Activated T-cell treated with anti-CD3 and anti-CD28 coated beads for 24 hours (primary cell): ENCODE results near the gene PCDHGC5.

Experiments used
- DNase-seq: peaks from one replicate; pipeline ENCODE4 v3.0.0-alpha.2; 2020; ENCODE audit warnings: low read depth

PCDHGC5 gene

DNA sequence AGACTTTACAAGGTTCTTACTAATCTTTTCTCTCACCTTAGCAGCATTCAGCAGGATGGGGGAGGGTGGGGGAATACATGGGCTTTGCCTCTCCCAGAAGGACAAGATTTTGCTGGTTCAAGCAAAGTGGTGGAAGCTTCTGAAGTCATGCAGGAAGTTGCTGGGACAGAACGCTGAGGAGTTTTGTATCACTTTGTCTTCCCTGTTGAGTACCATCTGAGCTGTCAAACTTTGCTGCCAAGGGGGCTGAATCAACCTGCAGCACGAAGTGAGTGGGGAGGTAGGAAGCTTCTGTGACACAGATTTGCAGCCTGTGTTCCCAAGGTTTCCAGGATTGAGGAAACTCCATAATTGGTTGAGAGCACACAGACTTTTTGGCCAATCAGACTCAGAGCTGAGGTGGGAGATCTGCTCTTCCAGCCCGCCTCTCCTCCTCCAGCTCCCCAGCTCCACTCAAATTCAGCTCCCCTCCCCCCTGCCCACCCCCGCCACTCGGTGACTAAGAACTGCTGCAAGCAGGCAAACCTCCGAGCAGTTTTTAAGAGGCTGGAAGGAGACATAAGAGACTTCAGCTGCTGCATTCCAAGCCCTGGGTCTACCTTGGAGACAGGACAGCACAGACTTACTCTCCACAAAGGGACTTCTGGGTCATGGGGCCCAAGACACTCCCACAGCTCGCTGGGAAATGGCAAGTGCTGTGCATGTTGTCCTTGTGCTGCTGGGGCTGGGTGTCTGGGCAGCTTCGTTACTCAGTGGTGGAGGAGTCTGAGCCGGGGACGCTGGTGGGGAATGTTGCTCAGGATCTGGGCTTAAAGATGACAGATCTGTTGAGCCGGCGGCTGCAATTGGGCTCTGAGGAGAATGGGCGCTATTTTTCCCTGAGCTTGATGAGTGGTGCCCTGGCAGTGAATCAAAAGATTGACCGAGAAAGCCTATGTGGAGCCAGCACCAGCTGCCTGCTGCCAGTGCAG, at the start of gene PCDHGC5:
PCDHGC5 (plus strand) TSS at position 491 of the 971 bp plus-strand sequence; CDS start at position 651, 160 bp downstream.
- DNase-seq = no peak

- no peak for DNase-seq
Measured at GRCh38 chr5:141439411-141440141, 49.3 kb upstream of the PCDHGC5 start.

DNA sequence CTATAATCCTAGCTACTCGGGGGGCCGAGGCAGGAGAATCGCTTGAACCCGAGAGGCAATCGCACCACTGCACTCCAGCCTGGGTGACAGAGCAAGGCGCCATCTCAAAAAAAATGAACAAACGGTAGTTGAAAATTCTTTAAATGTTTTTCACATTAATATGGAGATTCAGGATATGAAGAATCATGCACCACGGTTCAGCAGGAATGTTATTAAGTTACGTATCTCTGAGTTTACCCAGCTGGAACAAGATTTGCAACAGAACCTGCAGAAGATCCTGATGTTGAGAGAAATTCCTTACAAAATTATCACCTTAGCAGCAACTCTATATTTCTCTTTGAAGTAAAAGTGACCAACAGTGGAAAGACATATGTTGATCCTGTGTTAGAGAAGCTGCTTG, 48.5 kb upstream of the PCDHGC5 start:
- DNase-seq = no peak

- no peak for DNase-seq
Measured at GRCh38 chr5:141441571-141442170, 47.2 kb upstream of the PCDHGC5 start.

GRCh38 chr5:141465351-141465750, 23.5 kb upstream of the PCDHGC5 start:
- DNase-seq = no peak

DNA sequence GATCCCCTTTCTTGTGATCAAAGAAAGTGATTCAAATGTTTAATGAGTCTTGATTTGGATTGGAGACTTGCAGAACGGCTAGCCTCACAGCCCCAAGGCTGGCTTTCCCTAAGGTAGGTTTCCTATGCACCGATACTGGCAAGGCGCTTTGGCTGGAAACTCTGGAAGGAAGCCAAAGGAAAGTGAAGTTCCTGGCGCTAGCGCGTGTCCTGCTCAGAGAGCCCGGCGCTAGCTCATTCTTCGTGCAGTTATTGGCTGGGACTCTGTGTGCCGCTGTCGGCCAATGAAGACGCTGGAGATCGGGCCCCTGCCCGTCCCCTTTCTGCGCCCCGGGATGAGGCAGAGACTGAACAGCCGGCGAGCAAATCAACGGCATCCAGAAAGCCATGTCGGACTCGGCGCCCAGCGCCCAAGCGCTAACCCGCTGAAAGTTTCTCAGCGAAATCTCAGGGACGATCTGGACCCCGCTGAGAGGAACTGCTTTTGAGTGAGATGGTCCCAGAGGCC, 13.2 kb upstream of the PCDHGC5 start, which contains the start of gene PCDHGC3:
PCDHGC3 (plus strand) TSS at position 342 of the 507 bp plus-strand sequence; CDS start at position 493, 151 bp downstream.
- peak; percentile 51 for DNase-seq

DNA sequence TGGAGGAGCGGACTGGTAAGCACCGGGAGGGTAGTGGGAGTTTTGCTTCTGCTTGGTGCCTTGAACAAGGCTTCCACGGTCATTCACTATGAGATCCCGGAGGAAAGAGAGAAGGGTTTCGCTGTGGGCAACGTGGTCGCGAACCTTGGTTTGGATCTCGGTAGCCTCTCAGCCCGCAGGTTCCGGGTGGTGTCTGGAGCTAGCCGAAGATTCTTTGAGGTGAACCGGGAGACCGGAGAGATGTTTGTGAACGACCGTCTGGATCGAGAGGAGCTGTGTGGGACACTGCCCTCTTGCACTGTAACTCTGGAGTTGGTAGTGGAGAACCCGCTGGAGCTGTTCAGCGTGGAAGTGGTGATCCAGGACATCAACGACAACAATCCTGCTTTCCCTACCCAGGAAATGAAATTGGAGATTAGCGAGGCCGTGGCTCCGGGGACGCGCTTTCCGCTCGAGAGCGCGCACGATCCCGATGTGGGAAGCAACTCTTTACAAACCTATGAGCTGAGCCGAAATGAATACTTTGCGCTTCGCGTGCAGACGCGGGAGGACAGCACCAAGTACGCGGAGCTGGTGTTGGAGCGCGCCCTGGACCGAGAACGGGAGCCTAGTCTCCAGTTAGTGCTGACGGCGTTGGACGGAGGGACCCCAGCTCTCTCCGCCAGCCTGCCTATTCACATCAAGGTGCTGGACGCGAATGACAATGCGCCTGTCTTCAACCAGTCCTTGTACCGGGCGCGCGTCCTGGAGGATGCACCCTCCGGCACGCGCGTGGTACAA, 12.6 kb upstream of the PCDHGC5 start:
- DNase-seq = no peak

GRCh38 chr5:141477044-141477575, 11.8 kb upstream of the PCDHGC5 start:
- DNase-seq = no peak

GRCh38 chr5:141477815-141478214, 11.1 kb upstream of the PCDHGC5 start:
- no peak for DNase-seq

- DNase-seq = no peak
Measured at GRCh38 chr5:141478321-141478945, 10.4 kb upstream of the PCDHGC5 start.

DNA sequence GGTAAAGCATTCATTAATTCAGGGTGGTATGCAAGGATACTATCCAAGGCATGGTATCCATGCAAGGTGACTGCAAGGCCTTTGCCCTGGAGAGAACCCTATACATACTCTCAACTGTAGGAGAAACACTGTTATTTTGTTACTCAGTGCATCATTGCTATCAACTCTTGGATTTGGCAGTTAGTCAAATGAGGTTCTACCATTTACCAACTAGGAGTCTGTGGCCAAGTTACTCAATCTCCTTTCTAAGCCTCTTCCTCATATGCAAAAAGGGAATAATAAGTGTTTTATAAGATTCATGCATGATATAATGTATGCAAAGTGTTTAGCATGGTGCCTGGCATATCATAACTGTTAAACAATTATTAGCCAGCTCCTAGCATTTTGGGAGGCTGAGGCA, 9.1 kb upstream of the PCDHGC5 start:
- no peak for DNase-seq

DNA sequence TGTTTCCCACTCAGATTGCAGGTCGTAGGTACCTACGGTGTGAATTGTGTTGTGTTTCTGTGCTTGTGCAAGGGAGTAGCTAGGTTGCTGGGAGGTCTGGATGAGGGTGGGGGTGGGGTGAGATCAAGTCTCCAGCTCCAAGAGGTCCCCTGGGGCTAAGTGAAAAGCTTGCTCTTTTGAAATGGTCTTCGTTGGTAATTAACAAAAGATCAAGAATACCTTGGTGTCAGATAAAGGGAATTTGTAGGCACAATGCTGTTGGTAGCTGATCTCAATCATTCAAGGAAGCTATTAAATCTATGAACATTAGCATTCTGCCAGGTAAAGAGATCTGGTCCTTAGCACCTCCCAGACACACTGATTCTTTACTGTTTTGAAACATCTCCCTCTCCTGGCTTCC, 5.0 kb upstream of the PCDHGC5 start:
- DNase-seq = no peak

DNA sequence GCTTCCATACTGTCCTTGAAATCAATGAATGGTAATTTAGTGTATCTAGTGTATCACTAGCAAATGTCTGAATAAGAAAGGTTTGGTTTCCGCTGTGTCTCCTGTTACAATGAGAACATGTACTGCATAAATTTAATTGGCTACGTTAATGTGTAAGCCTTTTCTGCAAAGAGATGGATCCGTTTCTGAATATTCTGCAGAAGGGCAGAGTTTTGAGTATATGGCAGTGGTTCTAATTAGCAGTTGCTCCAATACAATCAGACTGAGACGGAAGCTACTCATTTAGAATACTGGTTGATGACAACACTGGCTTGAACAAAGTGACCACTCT, 4.6 kb upstream of the PCDHGC5 start:
- DNase-seq = no peak

DNA sequence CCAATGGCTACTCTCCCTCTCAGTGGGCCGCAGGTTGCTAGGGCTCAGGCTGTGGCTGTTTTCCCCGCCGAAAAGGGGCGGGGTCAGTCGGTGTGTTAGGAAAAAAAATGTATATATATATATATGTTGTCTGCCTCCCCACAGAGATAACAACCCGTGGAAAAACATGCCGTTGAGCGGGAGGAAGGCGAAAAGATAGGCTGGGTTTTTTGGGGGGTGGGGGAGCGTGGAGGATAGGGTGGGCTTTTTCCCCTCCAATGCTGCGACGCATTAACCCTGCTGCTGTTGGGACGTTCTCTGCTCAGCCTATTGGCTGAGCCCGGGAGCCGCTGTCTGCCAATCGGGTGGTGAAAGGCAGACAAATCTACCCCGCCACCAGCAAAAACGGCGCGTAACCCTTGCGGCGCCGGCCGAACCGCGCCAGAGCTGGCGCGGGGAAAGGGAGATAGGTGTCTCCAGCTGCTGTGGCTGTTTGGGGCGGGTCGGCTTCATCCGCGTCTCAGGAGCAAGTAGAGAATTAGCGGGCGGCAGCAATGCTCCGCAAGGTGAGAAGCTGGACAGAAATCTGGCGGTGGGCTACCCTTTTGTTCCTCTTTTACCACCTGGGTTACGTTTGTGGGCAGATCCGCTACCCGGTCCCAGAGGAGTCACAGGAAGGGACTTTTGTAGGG, 4.1 kb upstream of the PCDHGC5 start, which contains the start of gene PCDHGC4:
PCDHGC4 (plus strand) TSS at position 390 of the 671 bp plus-strand sequence; CDS start at position 534, 144 bp downstream.
- no peak for DNase-seq

DNA sequence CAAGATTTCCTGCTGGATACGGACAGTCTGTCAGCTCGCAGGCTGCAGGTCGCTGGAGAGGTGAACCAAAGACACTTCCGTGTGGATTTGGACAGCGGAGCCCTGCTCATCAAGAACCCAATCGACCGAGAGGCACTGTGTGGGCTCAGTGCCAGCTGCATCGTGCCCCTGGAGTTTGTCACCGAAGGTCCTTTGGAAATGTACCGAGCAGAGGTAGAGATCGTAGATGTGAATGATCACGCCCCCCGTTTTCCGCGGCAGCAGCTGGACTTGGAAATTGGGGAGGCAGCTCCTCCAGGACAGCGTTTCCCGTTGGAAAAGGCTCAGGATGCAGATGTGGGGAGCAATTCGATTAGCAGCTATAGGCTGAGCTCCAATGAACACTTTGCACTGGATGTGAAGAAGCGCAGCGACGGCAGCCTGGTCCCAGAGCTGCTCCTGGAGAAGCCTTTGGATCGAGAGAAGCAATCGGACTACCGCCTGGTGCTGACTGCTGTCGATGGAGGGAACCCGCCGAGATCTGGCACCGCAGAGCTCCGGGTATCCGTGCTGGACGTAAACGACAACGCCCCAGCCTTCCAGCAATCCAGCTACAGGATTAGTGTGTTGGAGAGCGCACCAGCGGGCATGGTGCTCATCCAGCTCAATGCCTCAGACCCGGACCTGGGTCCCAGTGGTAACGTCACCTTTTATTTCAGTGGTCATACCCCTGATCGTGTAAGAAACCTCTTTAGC, 3.4 kb upstream of the PCDHGC5 start:
- DNase-seq = no peak

GRCh38 chr5:141486091-141486490, 2.8 kb upstream of the PCDHGC5 start:
- DNase-seq = no peak

DNA sequence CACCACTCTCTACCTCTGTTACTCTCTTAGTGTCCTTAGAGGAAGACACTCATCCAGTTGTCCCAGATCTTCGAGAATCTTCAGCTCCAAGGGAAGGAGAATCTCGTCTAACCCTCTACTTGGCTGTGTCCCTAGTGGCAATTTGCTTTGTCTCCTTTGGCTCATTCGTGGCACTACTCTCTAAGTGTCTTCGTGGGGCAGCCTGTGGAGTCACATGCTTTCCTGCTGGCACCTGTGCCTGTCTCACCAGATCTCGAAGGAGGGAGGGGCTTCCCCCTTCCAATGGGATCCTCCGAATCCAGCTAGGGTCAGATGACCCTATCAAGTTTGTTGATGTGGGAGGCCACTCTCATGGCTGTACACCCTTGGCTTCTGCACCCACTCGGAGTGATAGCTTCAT, 1.8 kb upstream of the PCDHGC5 start:
- no peak for DNase-seq

- DNase-seq = no peak
Measured at GRCh38 chr5:141489841-141490240, 960 bp downstream of the PCDHGC5 start.

DNA sequence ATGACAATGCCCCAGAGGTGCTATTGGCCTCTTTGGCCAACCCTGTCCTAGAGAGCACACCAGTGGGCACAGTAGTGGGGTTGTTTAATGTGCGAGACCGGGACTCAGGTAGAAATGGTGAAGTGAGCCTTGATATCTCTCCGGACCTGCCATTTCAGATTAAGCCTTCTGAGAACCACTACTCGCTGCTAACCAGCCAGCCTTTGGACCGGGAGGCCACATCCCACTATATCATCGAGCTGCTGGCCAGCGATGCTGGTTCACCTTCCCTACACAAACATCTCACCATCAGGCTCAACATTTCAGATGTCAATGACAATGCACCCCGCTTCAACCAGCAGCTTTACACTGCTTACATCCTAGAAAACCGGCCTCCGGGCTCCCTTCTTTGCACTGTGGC, 1.4 kb downstream of the PCDHGC5 start:
- DNase-seq = no peak
